Endothelial cell of umbilical vein (primary cell): Measurements from ENCODE around the gene HHLA2. TPM values are rescaled to one million over a fixed set of nuclear protein-coding genes. Genes with fewer than 3 reads are reported as not detected.

Experiments
- BruUV-seq: library from RNA; stranded (reverse); fragments of 400-500 nt; replicated peaks from 2 replicates; lab custom pipeline; 2021; lab: Mats Ljungman, UMichigan
- CTCF ChIA-PET: fragments of 300-600, 350-600 bp; sonication (Branson Sonifier 250); formaldehyde crosslinking; loops from one replicate; lab custom pipeline; 2021; ENCODE audit warnings: antibody characterized with exemption, inconsistent platforms; lab: Charles Lee
- POLR2A ChIA-PET: fragments of 300-600, 350-600 bp; sonication (Branson Sonifier 250); formaldehyde crosslinking; loops from one replicate; lab custom pipeline; 2021; ENCODE audit warnings: antibody characterized with exemption, inconsistent platforms; lab: Charles Lee
- DNase-seq: peaks from one replicate; pipeline ENCODE4 v3.0.0-alpha.2; 2011; ENCODE audit warnings: low read depth, low spot score
- FAIRE-seq: peaks from 2 replicates; lab custom pipeline; 2011; peaks lifted over from hg19 to GRCh38; lab: Jason Lieb, UNC
- H2AFZ ChIP-seq: 2 replicates; pipeline ENCODE4 v1.6.0; 2012; ENCODE audit warnings: low read depth, low read length, control low read depth, inconsistent platforms
- H3K27ac ChIP-seq: 2 replicates; pipeline ENCODE4 v1.5.1; 2011; ENCODE audit warnings: low read depth, mild to moderate bottlenecking, control low read depth, low read length, moderate library complexity; ENCODE audit not compliant: insufficient read depth
- H3K27me3 ChIP-seq, 2 experiments: 2 replicates each; pipeline versions ENCODE4 v1.6.0 to v1.6.1; 2011; ENCODE audit warnings: low read length in 2 of 2, mixed read lengths in 1 of 2; ENCODE audit not compliant: control insufficient read depth in 2 of 2, insufficient read depth in 2 of 2
- H3K36me3 ChIP-seq, 2 experiments: 2 replicates in 1 of 2; 3 replicates in 1 of 2; pipeline ENCODE4 v1.5.1; 2011; ENCODE audit warnings: low read length in 2 of 2, mild to moderate bottlenecking in 1 of 2, moderate library complexity in 1 of 2; ENCODE audit not compliant: control insufficient read depth in 2 of 2, insufficient read depth in 2 of 2; ENCODE audit errors: extremely low read depth in 1 of 2
- H3K4me1 ChIP-seq: 3 replicates; pipeline ENCODE4 v1.5.1; 2011; ENCODE audit warnings: mild to moderate bottlenecking, low read length; ENCODE audit not compliant: control insufficient read depth, insufficient read depth; ENCODE audit errors: extremely low read depth
- H3K4me2 ChIP-seq: 2 replicates; pipeline ENCODE4 v1.6.1; 2011; ENCODE audit warnings: low read length, control low read depth, mixed read lengths; ENCODE audit not compliant: insufficient read depth
- H3K4me3 ChIP-seq, 3 experiments: fragments of 200-600 bp in 1 of 3; sonication (generic), shearing (Covaris generic) in 1 of 3; replicated peaks in 1 of 3; 2 replicates each; pipeline ENCODE4 v1.5.1; 2011 to 2016; ENCODE audit warnings: control low read depth in 3 of 3, low read length in 3 of 3, mild to moderate bottlenecking in 2 of 3, inconsistent platforms in 1 of 3, low read depth in 1 of 3, moderate library complexity in 1 of 3; ENCODE audit not compliant: insufficient read depth in 1 of 3
- H3K79me2 ChIP-seq: 2 replicates; pipeline ENCODE4 v1.6.0; 2012; ENCODE audit warnings: low read length, inconsistent platforms; ENCODE audit not compliant: control insufficient read depth, insufficient read depth
- H3K9ac ChIP-seq: replicated peaks from 2 replicates; pipeline ENCODE3; 2011; ENCODE audit warnings: low read length, control low read depth; ENCODE audit not compliant: insufficient read depth; ENCODE audit errors: extremely low read depth
- H3K9me1 ChIP-seq: replicated peaks from 3 replicates; pipeline ENCODE4 v1.6.0; 2011; ENCODE audit warnings: mild to moderate bottlenecking, low read length; ENCODE audit not compliant: control insufficient read depth, insufficient read depth; ENCODE audit errors: extremely low read depth
- H3K9me3 ChIP-seq: replicated peaks from 2 replicates; pipeline ENCODE4 v1.5.1; 2012; ENCODE audit warnings: low read length, inconsistent platforms; ENCODE audit not compliant: control insufficient read depth, insufficient read depth
- H4K20me1 ChIP-seq: replicated peaks from 2 replicates; pipeline ENCODE3; 2011; ENCODE audit warnings: mild to moderate bottlenecking, low read length; ENCODE audit not compliant: control insufficient read depth, insufficient read depth; ENCODE audit errors: extremely low read depth
- EZH2 ChIP-seq: IDR thresholded peaks from 2 replicates; pipeline ENCODE4 v1.6.1; 2012; ENCODE audit warnings: borderline replicate concordance, low read depth, mild to moderate bottlenecking, moderate library complexity, low read length, inconsistent platforms; ENCODE audit not compliant: severe bottlenecking
- FOS ChIP-seq: IDR thresholded peaks from 2 replicates; pipeline ENCODE4 v1.6.1; 2011; ENCODE audit warnings: mild to moderate bottlenecking, low read length, moderate library complexity, borderline replicate concordance; ENCODE audit not compliant: insufficient read depth
- GATA2 ChIP-seq: IDR thresholded peaks from 2 replicates; pipeline ENCODE4 v1.7.0; 2011; ENCODE audit warnings: low read depth, mild to moderate bottlenecking, moderate library complexity, mixed read lengths, low read length; ENCODE audit not compliant: insufficient read length, insufficient read depth
- JUN ChIP-seq: IDR thresholded peaks from 2 replicates; pipeline ENCODE4 v1.6.1; 2011; ENCODE audit warnings: borderline replicate concordance, low read depth; ENCODE audit not compliant: insufficient read length, insufficient read depth
- MYC ChIP-seq: IDR thresholded peaks from one replicate; pipeline ENCODE4 v1.6.1; 2011; ENCODE audit warnings: mild to moderate bottlenecking, low read depth, low read length
- POLR2A ChIP-seq: IDR thresholded peaks from 2 replicates; pipeline ENCODE4 v1.6.1; 2012; ENCODE audit warnings: low read depth, mild to moderate bottlenecking, control low read depth, low read length
- POLR2AphosphoS5 ChIP-seq: IDR thresholded peaks from 2 replicates; pipeline ENCODE4 v1.6.1; 2012; ENCODE audit warnings: low read depth, mild to moderate bottlenecking, control low read depth, low read length, moderate library complexity; ENCODE audit not compliant: insufficient read depth
- dilution Hi-C: fragments of 300-500 bp; cut with MboI; formaldehyde crosslinking; loops from one replicate; pipeline ENCODE4 v1.15.0; 2019; ENCODE audit warnings: low sequenced_read_pairs; ENCODE audit not compliant: extremely low pct_ligation_motif_present
- intact Hi-C: fragments of 100-400 bp; cut with micrococcal nuclease; formaldehyde crosslinking; loops from one replicate; pipeline ENCODE4 v1.10.0; 2022
- polyA plus RNA-seq, 4 experiments: library from polyadenylated mRNA; depleted of rRNA in 3 of 4; stranded (reverse) in 3 of 4; unstranded in 1 of 4; fragments of >200 nt; gene quantifications; 2 replicates each; pipeline versions ENCODE4 v1.2.1 to v1.2.3, GENCODE V29; 2011 to 2012; ENCODE audit warnings: missing spikeins in 1 of 4
- total RNA-seq: library from RNA; stranded (reverse); gene quantifications from 2 replicates; pipeline ENCODE4 v1.2.3, GENCODE V29; 2021
- TF ChIP-seq, protein P1 (sequence below): IDR thresholded peaks from 2 replicates; pipeline ENCODE4 v1.6.1; 2011; ENCODE audit not compliant: insufficient read depth, insufficient read length
- TF ChIP-seq, protein P2 (sequence below), 2 donors: IDR thresholded peaks; 1 replicate in 1 of 2; 2 replicates in 1 of 2; pipeline ENCODE4 v1.5.1; 2011; ENCODE audit warnings: low read length in 2 of 2, mild to moderate bottlenecking in 2 of 2, moderate library complexity in 2 of 2, control low read depth in 1 of 2, inconsistent platforms in 1 of 2, low read depth in 1 of 2; ENCODE audit not compliant: insufficient read depth in 1 of 2; ENCODE audit errors: extremely low read depth in 1 of 2

The HHLA2 gene
- total and polyA plus RNA-seq, 2 donors (not counting 3 experiments of a cell fraction or from before 2014, with no cell fraction given) = not detected

DNA sequence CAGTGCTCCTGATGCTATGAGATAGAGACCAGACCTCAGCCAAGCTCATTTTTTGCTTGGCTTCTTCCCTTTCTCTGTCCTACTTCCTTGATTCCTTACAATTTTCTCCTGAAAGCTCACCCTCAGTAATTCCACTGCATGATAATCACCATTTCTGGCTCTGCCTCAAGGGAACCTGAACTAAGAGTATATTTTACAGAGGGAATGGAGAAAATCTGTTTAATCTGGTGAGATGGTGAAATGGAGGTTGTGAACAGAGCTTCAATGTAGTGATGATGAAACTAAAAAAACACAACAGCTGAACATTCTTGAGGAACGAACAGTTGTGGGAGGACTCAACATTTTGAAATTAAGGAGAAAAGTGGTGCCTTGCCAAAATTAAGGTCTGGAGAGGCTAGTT is 16.3 kb downstream of the HHLA2 start:
- H3K9me3 ChIP-seq = no peaks in the 10 kb centered on the region
- no peaks in the 10 kb centered on the region for H3K9me1 ChIP-seq
- no peak overlapping the region for H3K4me2 ChIP-seq
- H3K27ac ChIP-seq = no peak overlapping the region
- intact Hi-C loops = no loop called here
- no peak for TF ChIP-seq POLR2A
- TF ChIP-seq, protein P1, sequence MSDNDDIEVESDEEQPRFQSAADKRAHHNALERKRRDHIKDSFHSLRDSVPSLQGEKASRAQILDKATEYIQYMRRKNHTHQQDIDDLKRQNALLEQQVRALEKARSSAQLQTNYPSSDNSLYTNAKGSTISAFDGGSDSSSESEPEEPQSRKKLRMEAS = no peak
- no peak for TF ChIP-seq MYC
- TF ChIP-seq GATA2 = no peak
- no peak for TF ChIP-seq JUN
- TF ChIP-seq, protein P2, sequence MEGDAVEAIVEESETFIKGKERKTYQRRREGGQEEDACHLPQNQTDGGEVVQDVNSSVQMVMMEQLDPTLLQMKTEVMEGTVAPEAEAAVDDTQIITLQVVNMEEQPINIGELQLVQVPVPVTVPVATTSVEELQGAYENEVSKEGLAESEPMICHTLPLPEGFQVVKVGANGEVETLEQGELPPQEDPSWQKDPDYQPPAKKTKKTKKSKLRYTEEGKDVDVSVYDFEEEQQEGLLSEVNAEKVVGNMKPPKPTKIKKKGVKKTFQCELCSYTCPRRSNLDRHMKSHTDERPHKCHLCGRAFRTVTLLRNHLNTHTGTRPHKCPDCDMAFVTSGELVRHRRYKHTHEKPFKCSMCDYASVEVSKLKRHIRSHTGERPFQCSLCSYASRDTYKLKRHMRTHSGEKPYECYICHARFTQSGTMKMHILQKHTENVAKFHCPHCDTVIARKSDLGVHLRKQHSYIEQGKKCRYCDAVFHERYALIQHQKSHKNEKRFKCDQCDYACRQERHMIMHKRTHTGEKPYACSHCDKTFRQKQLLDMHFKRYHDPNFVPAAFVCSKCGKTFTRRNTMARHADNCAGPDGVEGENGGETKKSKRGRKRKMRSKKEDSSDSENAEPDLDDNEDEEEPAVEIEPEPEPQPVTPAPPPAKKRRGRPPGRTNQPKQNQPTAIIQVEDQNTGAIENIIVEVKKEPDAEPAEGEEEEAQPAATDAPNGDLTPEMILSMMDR (IDR thresholded peaks at IDR 0.05; ENCODE audit: extremely low read depth in 1 of 2, insufficient read depth in 1 of 2, low read depth in 1 of 2, low read length in 2 of 2) = no peak
- no peak for TF ChIP-seq POLR2AphosphoS5
- TF ChIP-seq FOS = no peak
- TF ChIP-seq EZH2 = no peak
- H3K27me3 ChIP-seq = peaks cover 0 to 5% of the 10 kb centered on the region in 2 experiments
- H3K36me3 ChIP-seq = no peaks in the 10 kb centered on the region
- dilution Hi-C loops = no loop called here
- H3K9ac ChIP-seq = no peak overlapping the region
- FAIRE-seq (no peak), DNase-seq (no peak)
- no peaks in the 10 kb centered on the region for H3K4me1 ChIP-seq
- H2AFZ ChIP-seq = no peak overlapping the region
- BruUV-seq = no TSS peak
- POLR2A ChIA-PET = no interaction called here
- H3K79me2 ChIP-seq = no peaks in the 10 kb centered on the region
- CTCF ChIA-PET = no interaction called here
- no peak overlapping the region for H3K4me3 ChIP-seq
- no peaks in the 10 kb centered on the region for H4K20me1 ChIP-seq
